Endothelial cell (in vitro differentiated cells): Measurements from ENCODE around the gene FARP2. TPM values are rescaled to one million over a fixed set of nuclear protein-coding genes. Genes with fewer than 3 reads are reported as not detected.

Experiments used
- DNase-seq: peaks from one replicate; pipeline ENCODE4 v3.0.0; 2021; ENCODE audit warnings: low spot score
- H3K27ac Mint-ChIP-seq: one replicate; pipeline ENCODE4 v1.8.0; 2021; ENCODE audit warnings: mixed read lengths, inconsistent platforms; ENCODE audit not compliant: unreplicated experiment
- H3K27me3 Mint-ChIP-seq: one replicate; pipeline ENCODE4 v1.8.0; 2021; ENCODE audit warnings: mild to moderate bottlenecking, moderate library complexity, mixed read lengths, inconsistent platforms; ENCODE audit not compliant: unreplicated experiment
- H3K36me3 Mint-ChIP-seq: one replicate; pipeline ENCODE4 v1.8.0; 2021; ENCODE audit warnings: mild to moderate bottlenecking, low read depth, mixed read lengths, inconsistent platforms; ENCODE audit not compliant: unreplicated experiment
- H3K4me1 Mint-ChIP-seq: one replicate; pipeline ENCODE4 v1.8.0; 2021; ENCODE audit warnings: mild to moderate bottlenecking, mixed read lengths, inconsistent platforms; ENCODE audit not compliant: unreplicated experiment
- H3K4me3 Mint-ChIP-seq: one replicate; pipeline ENCODE4 v1.8.0; 2021; ENCODE audit warnings: mild to moderate bottlenecking, mixed read lengths, inconsistent platforms; ENCODE audit not compliant: unreplicated experiment
- H3K9me3 Mint-ChIP-seq: one replicate; pipeline ENCODE4 v1.8.0; 2021; ENCODE audit warnings: mixed read lengths, inconsistent platforms; ENCODE audit not compliant: unreplicated experiment
- total RNA-seq: library from RNA; stranded (reverse); fragmentation: NEBNext Ultra II Directional; extraction: Animal tissue kit (Norgen Biotek cat#: 25700); gene quantifications from one replicate; pipeline ENCODE4 v1.2.1, GENCODE V29; 2021; ENCODE audit not compliant: unreplicated experiment
- TF ChIP-seq, protein P1 (sequence below): fragments of 200-600 bp; sonication (generic); IDR thresholded peaks from one replicate; pipeline ENCODE4 v1.5.0; 2021; ENCODE audit warnings: antibody characterized with exemption; ENCODE audit not compliant: unreplicated experiment

Gene FARP2
- total RNA-seq, 1 donor from 2014 or later, result 19.1 TPM

DNA sequence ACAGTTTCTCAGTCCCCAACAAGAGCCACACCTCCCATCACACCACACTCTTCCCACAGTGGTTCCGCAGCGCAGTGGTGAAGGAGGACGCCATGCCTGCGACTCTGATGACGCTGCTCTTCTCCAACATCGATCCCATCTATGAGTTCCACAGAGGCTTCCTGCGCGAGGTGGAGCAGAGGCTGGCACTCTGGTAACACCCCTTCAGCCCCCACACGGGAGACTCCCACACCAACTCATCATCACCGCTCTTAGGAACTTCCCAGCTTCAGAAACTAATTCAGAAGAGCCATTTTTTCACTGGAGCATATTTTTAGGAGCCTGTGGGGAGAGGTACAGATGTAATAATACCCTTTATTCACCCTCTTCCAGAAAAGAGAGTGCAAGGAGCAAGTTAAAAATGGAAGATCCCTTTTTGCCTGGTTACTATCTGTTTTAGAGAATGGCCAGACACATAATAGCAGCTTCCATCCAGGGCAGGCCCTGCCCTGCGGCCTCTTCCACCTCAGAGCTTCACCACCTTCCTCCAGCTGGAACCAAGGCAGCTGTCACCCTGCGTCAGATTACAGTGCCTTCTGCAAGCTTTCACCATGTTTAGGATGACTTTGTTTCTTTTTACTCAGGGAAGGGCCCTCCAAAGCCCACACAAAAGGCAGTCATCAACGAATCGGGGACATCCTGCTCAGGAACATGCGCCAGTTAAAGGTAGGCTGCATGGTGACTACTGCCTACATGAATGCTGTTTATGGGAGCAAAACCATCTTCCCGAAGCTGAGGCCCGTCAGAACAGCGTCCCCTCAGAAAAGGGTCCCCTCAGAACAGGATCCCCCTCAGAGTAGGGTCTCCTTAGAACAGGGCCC, 107.4 kb downstream of the FARP2 start:
- H3K9me3 Mint-ChIP-seq, result no peaks in the 10 kb centered on the region
- peaks cover 5% of the 10 kb centered on the region for H3K36me3 Mint-ChIP-seq
- H3K4me3 Mint-ChIP-seq, result no peak overlapping the region
- H3K27me3 Mint-ChIP-seq, result no peaks in the 10 kb centered on the region
- DNase-seq, result no peak
- H3K4me1 Mint-ChIP-seq, result no peaks in the 10 kb centered on the region
- TF ChIP-seq, protein P1, sequence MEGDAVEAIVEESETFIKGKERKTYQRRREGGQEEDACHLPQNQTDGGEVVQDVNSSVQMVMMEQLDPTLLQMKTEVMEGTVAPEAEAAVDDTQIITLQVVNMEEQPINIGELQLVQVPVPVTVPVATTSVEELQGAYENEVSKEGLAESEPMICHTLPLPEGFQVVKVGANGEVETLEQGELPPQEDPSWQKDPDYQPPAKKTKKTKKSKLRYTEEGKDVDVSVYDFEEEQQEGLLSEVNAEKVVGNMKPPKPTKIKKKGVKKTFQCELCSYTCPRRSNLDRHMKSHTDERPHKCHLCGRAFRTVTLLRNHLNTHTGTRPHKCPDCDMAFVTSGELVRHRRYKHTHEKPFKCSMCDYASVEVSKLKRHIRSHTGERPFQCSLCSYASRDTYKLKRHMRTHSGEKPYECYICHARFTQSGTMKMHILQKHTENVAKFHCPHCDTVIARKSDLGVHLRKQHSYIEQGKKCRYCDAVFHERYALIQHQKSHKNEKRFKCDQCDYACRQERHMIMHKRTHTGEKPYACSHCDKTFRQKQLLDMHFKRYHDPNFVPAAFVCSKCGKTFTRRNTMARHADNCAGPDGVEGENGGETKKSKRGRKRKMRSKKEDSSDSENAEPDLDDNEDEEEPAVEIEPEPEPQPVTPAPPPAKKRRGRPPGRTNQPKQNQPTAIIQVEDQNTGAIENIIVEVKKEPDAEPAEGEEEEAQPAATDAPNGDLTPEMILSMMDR, result no peak
- no peak overlapping the region for H3K27ac Mint-ChIP-seq

DNA sequence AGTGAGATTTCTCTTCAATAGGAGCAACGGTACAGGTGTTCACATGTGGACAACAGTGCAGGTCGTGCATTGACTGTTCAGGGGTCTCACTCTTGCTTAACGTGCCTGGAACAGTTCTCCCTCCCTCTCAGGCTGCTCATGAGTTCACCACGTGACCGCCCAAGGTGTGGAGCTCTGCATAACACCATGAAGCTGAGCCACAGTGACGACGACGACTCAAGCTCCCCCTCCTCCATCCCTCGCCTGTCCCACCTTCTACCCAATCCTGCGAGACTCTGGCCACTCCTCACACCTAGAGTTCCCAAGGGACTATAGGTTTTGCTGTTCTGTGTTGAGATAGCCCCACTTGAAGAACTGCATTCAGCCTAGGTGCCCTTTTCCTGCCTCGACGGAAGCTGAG, 109.5 kb downstream of the FARP2 start:
- Mint-ChIP-seq H3K27me3 (no peaks in the 10 kb centered on the region), H3K9me3 (no peaks in the 10 kb centered on the region), H3K27ac (no peak overlapping the region), H3K36me3 (peaks cover 9% of the 10 kb centered on the region), H3K4me3 (no peak overlapping the region), H3K4me1 (no peaks in the 10 kb centered on the region)
- DNase-seq, result no peak
- TF ChIP-seq, protein P1, result no peak

DNA sequence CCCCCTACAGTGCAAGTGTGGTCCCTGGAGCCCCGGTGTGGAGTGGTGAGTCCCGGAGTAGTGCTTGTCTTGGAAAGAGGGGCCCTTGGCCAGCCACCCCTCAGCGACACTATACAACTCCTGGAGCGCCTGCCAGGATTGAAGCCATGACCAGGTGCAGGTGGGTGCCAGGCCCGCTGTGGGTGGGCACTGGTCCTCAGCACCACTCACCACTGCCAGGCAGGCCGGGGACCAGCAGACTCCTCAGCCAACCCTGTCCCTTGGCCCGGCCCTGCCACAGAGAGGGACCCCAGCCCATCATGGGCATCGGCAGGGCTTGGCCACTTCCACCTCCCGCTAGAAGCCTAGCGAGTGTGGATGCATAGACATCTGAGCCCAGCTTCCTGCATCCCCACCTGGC, 110.1 kb downstream of the FARP2 start:
- TF ChIP-seq, protein P1, result no peak
- Mint-ChIP-seq H3K9me3 (no peaks in the 10 kb centered on the region), H3K4me3 (no peak overlapping the region), H3K27me3 (peaks cover 4% of the 10 kb centered on the region), H3K27ac (no peak overlapping the region), H3K4me1 (no peaks in the 10 kb centered on the region), H3K36me3 (peaks cover 14% of the 10 kb centered on the region)
- DNase-seq, result no peak

DNA sequence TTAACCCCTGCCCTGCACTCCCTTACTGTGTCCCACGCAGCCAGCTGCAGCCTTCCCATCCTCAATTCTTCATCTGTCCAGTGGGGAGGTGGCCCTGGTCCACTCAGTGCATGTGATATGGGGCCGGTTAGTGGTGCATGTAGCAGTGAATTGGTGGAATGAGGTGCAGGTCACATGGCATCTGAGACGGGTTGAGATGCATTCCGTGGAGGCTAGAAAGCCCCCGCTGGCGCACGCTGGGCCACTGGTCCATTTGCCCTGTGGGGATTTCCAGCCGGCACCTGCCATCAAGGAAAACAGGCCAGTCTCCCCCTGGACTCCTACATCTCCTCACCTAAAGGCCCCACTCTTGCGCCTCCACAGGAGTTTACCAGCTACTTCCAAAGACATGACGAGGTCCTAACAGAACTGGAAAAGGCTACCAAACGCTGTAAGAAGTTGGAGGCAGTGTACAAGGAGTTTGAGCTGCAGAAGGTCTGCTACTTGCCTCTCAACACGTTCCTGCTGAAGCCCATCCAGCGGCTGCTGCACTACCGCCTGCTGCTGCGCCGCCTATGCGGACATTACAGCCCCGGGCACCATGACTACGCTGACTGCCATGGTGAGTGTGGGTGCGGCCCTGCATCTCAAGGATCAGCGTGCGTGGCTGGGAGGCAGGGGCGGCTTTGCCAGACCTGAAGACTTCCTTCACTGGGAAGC, 111.8 kb downstream of the FARP2 start:
- peaks cover 23% of the 10 kb centered on the region for H3K36me3 Mint-ChIP-seq
- no peaks in the 10 kb centered on the region for H3K9me3 Mint-ChIP-seq
- peaks cover 4% of the 10 kb centered on the region for H3K27me3 Mint-ChIP-seq
- no peaks in the 10 kb centered on the region for H3K4me1 Mint-ChIP-seq
- TF ChIP-seq, protein P1, result no peak
- no peak for DNase-seq
- no peak overlapping the region for H3K4me3 Mint-ChIP-seq
- no peak overlapping the region for H3K27ac Mint-ChIP-seq

DNA sequence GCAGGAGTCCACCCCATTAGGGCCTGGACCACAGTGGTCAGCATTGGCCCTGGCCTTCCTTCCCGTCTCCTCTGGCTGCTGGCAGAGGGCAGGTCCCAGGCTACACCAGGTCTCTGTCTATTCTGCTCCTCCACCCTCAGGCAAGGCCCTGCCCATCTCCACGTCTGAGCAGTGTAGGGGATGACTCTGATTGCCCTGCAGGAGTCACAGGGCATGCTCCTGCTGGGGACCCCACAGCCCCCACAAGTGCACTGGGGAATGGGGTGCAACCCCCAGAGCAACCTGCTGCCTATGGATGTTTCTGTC, 112.3 kb downstream of the FARP2 start:
- peaks cover 4% of the 10 kb centered on the region for H3K27me3 Mint-ChIP-seq
- H3K4me3 Mint-ChIP-seq, result no peak overlapping the region
- no peaks in the 10 kb centered on the region for H3K9me3 Mint-ChIP-seq
- TF ChIP-seq, protein P1, result no peak
- peaks cover 23% of the 10 kb centered on the region for H3K36me3 Mint-ChIP-seq
- no peak for DNase-seq
- no peak overlapping the region for H3K27ac Mint-ChIP-seq
- no peaks in the 10 kb centered on the region for H3K4me1 Mint-ChIP-seq
